ENCODE results near the gene CCNB1IP1. TPM values are rescaled to one million over a fixed set of nuclear protein-coding genes. Genes with fewer than 3 reads are reported as not detected.
A peak's percentile ranks its signal among the peaks of the same experiment; 100 is the strongest.
"Not testable (repeated sequence)": the region's sequence is repeated elsewhere in the genome, so short reads cannot be mapped to it uniquely, and the experiment has no call there.

The CCNB1IP1 gene
- total RNA-seq = 81.9 TPM
- 63.5 TPM for polyA plus RNA-seq

GRCh38 chr14:20332788-20333493 is at the start of gene CCNB1IP1:
CCNB1IP1 (minus strand) TSS chr14:20333279; CDS start chr14:20316523, 16,756 bp downstream.
- peak within 1 kb of the TSS; percentile 81 for H3K4me3 ChIP-seq (ENCODE audit: low read depth, low read length)
- H3K36me3 ChIP-seq (ENCODE audit: insufficient read depth) = no peaks in the 10 kb centered on the region
- under 1% methylated on average over 19 of the region's 19 CpGs for WGBS
- H3K27ac ChIP-seq (ENCODE audit: low read depth) = peak within 1 kb of the TSS; percentile 78
- DNase-seq (ENCODE audit: extremely low spot score) = peak; percentile 84
- no peaks in the 10 kb centered on the region for H3K4me1 ChIP-seq (ENCODE audit: insufficient read depth)

DNA sequence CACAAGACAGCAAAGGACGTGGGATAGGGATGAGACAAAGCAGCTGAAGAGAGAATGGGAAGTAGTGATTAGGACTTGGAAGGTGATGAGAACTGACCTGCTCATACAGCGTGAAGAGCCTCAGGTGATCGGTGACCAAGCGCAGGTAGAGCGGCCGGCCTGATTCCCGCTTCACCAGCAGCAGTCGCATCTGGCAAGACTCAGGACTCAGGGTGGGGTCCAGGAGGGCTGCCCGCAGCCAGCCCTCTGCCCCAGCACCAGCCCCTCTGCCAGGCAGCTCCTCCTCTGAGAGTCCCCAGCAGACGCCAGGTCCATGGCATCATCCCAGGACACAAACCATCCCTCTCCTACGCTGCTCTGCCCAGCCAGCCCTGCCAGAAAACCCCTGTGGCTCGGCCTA is 49.4 kb upstream of the CCNB1IP1 start:
- Histone ChIP-seq H3K27ac (ENCODE audit: low read depth) (no peak overlapping the region), H3K4me1 (ENCODE audit: insufficient read depth) (no peaks in the 10 kb centered on the region), H3K36me3 (ENCODE audit: insufficient read depth) (peaks cover 12% of the 10 kb centered on the region), H3K4me3 (ENCODE audit: low read depth, low read length) (no peak overlapping the region)
- 94% methylated on average over 12 of the region's 12 CpGs for WGBS
- DNase-seq (ENCODE audit: extremely low spot score) = no peak

DNA sequence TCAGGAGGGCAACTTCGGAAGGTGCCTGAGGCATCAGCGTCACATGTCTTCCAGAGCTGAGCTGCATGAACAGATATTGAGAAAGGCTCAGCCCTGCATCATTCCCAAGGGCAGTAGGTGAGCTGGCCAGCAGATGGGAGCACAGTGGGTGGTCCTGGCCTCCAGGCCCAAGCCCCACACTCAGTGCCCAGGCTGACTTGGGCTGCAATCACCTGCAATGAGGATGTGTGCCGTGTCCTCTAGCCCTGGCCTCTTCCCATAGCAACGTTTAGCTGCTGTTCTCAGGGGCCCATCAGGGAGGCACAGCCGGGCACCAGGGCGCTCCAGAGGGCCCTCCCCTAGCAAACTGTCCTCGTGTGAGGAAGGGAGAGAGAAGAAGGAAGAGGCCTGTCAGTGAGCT is 48.3 kb upstream of the CCNB1IP1 start:
- no peak for DNase-seq (ENCODE audit: extremely low spot score)
- Histone ChIP-seq H3K27ac (ENCODE audit: low read depth) (no peak overlapping the region), H3K4me1 (ENCODE audit: insufficient read depth) (no peaks in the 10 kb centered on the region), H3K36me3 (ENCODE audit: insufficient read depth) (peaks cover 12% of the 10 kb centered on the region), H3K4me3 (ENCODE audit: low read depth, low read length) (no peak overlapping the region)
- 83% methylated on average over 7 of the region's 7 CpGs for WGBS

DNA sequence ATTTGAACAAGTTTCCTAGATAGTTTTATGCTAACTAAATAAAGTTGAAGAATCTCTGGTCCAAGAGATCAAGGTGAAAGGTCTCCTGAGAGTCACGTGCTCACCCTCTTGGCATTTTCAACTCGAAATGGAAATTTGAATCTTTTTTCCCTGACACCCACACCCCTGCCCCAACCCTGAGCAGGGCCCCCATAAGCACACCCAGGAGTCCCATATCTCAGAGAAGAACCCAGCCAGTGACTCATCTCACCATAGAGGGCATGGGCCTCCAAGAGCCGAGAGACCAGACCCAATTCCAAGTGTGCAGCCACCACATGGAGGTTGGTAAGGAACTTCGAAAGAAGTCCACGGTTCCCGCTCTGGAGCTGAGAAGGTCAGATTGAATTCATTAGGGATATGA is 47.6 kb upstream of the CCNB1IP1 start:
- WGBS = 89% methylated on average over 6 of the region's 6 CpGs
- no peak for DNase-seq (ENCODE audit: extremely low spot score)
- Histone ChIP-seq H3K4me1 (ENCODE audit: insufficient read depth) (no peaks in the 10 kb centered on the region), H3K4me3 (ENCODE audit: low read depth, low read length) (no peak overlapping the region), H3K27ac (ENCODE audit: low read depth) (no peak overlapping the region), H3K36me3 (ENCODE audit: insufficient read depth) (peaks cover 13% of the 10 kb centered on the region)

DNA sequence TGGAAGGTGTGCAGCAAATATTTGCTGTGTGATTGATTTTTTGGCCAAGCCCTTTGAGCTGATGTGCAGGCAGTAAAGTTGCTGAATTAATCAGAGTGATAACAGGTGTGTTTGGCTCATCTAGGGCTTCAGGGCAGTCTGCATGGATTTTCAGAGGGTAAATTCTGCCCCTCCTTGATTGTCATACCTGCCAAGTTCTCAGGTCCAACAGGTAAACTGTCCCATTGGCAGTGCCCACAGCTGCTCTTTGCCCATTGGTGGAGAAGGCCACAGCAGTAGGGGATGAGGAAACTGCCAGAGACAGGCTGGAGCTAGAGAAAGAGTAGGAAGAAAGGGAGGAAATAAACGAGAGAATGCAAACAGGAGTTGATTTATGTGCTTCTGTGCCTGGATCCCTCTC is 46.7 kb upstream of the CCNB1IP1 start:
- no peak for DNase-seq (ENCODE audit: extremely low spot score)
- H3K36me3 ChIP-seq (ENCODE audit: insufficient read depth) = peaks cover 15% of the 10 kb centered on the region
- H3K27ac ChIP-seq (ENCODE audit: low read depth) = no peak overlapping the region
- H3K4me3 ChIP-seq (ENCODE audit: low read depth, low read length) = no peak overlapping the region
- H3K4me1 ChIP-seq (ENCODE audit: insufficient read depth) = no peaks in the 10 kb centered on the region
- WGBS = 36% methylated on average over 1 of the region's 1 CpG

DNA sequence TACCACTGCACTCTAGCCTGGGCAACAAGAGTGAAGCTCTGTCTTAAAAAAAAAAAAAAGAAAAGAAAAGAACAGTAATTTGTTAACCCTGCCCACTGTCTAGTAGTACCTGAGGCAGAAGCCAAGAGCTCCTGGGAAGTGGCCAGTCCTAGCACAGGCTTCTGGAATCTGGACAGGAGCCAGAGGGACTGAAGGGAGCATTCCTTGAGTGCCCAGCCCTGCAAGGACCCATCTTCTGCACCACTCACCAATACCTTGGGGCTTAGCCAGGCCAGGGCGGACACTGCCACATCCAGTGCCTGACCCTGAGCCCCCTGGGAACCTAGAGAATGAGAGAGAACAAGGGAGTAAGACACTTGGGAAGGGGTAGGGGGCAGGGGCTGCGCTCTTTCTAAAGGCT is 44.1 kb upstream of the CCNB1IP1 start:
- Histone ChIP-seq H3K4me3 (ENCODE audit: low read depth, low read length) (no peak overlapping the region), H3K4me1 (ENCODE audit: insufficient read depth) (no peaks in the 10 kb centered on the region), H3K27ac (ENCODE audit: low read depth) (no peak overlapping the region), H3K36me3 (ENCODE audit: insufficient read depth) (peaks cover 9% of the 10 kb centered on the region)
- DNase-seq (ENCODE audit: extremely low spot score) = no peak
- WGBS = 97% methylated on average over 2 of the region's 2 CpGs

- 86% methylated on average over 12 of the region's 12 CpGs for WGBS
- Histone ChIP-seq H3K4me3 (ENCODE audit: low read depth, low read length) (no peak overlapping the region), H3K36me3 (ENCODE audit: insufficient read depth) (peaks cover 5% of the 10 kb centered on the region), H3K4me1 (ENCODE audit: insufficient read depth) (no peaks in the 10 kb centered on the region), H3K27ac (ENCODE audit: low read depth) (no peak overlapping the region)
- DNase-seq (ENCODE audit: extremely low spot score) = no peak
Observed at GRCh38 chr14:20376071-20376588, 43.1 kb upstream of the CCNB1IP1 start.

- Histone ChIP-seq H3K4me1 (ENCODE audit: insufficient read depth) (no peaks in the 10 kb centered on the region), H3K27ac (ENCODE audit: low read depth) (no peak overlapping the region), H3K36me3 (ENCODE audit: insufficient read depth) (peaks cover 5% of the 10 kb centered on the region), H3K4me3 (ENCODE audit: low read depth, low read length) (no peak overlapping the region)
- 65% methylated on average over 3 of the region's 3 CpGs for WGBS
- no peak for DNase-seq (ENCODE audit: extremely low spot score)
Observed at GRCh38 chr14:20375471-20375870, 42.4 kb upstream of the CCNB1IP1 start.

GRCh38 chr14:20372796-20373195 is 39.7 kb upstream of the CCNB1IP1 start:
- Histone ChIP-seq H3K4me3 (ENCODE audit: low read depth, low read length) (no peak overlapping the region), H3K27ac (ENCODE audit: low read depth) (no peak overlapping the region), H3K4me1 (ENCODE audit: insufficient read depth) (no peaks in the 10 kb centered on the region), H3K36me3 (ENCODE audit: insufficient read depth) (peaks cover 5% of the 10 kb centered on the region)
- DNase-seq (ENCODE audit: extremely low spot score) = no peak
- 79% methylated on average over 5 of the region's 5 CpGs for WGBS

DNA sequence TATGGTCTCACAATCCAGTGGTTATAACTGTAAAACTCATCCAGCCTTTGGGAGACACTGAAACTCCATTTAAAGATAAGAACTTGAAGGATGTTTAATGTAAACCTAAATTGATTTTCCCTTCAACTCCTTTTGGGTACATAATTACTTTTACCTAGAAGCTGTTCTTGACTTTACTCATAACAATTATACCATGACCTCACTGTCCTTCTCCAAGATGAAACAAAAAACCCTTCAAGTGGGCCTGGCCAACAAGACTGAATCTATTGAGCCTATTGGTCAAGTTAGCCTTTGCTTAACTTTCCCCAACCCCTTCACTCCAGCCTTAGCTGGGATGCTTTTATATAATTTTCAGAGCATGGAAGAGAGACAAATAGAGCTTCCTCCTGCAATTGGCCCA is 32.8 kb upstream of the CCNB1IP1 start:
- no peak for DNase-seq (ENCODE audit: extremely low spot score)
- H3K36me3 ChIP-seq (ENCODE audit: insufficient read depth) = peaks cover 2% of the 10 kb centered on the region
- no peak overlapping the region for H3K4me3 ChIP-seq (ENCODE audit: low read depth, low read length)
- no peaks in the 10 kb centered on the region for H3K4me1 ChIP-seq (ENCODE audit: insufficient read depth)
- H3K27ac ChIP-seq (ENCODE audit: low read depth) = no peak overlapping the region

- H3K27ac ChIP-seq (ENCODE audit: low read depth); H3K4me3 ChIP-seq (ENCODE audit: low read depth, low read length); H3K36me3 ChIP-seq (ENCODE audit: insufficient read depth); DNase-seq (ENCODE audit: extremely low spot score); H3K4me1 ChIP-seq (ENCODE audit: insufficient read depth): not testable (repeated sequence)
- WGBS = 69% methylated on average over 3 of the region's 3 CpGs
Observed at GRCh38 chr14:20358474-20358873, 25.4 kb upstream of the CCNB1IP1 start.

GRCh38 chr14:20356422-20356821 is 23.3 kb upstream of the CCNB1IP1 start:
- H3K4me1 ChIP-seq (ENCODE audit: insufficient read depth) = no peaks in the 10 kb centered on the region
- no peak overlapping the region for H3K27ac ChIP-seq (ENCODE audit: low read depth)
- 91% methylated on average over 3 of the region's 3 CpGs for WGBS
- H3K4me3 ChIP-seq (ENCODE audit: low read depth, low read length) = no peak overlapping the region
- H3K36me3 ChIP-seq (ENCODE audit: insufficient read depth) = peaks cover 5% of the 10 kb centered on the region
- DNase-seq (ENCODE audit: extremely low spot score) = no peak

GRCh38 chr14:20350860-20351259 is 17.8 kb upstream of the CCNB1IP1 start:
- H3K36me3 ChIP-seq (ENCODE audit: insufficient read depth) = peaks cover 5% of the 10 kb centered on the region
- no peaks in the 10 kb centered on the region for H3K4me1 ChIP-seq (ENCODE audit: insufficient read depth)
- H3K27ac ChIP-seq (ENCODE audit: low read depth) = no peak overlapping the region
- H3K4me3 ChIP-seq (ENCODE audit: low read depth, low read length) = no peak overlapping the region
- DNase-seq (ENCODE audit: extremely low spot score) = no peak

- Histone ChIP-seq H3K4me1 (ENCODE audit: insufficient read depth) (no peaks in the 10 kb centered on the region), H3K4me3 (ENCODE audit: low read depth, low read length) (no peak overlapping the region), H3K36me3 (ENCODE audit: insufficient read depth) (peaks cover 5% of the 10 kb centered on the region), H3K27ac (ENCODE audit: low read depth) (no peak overlapping the region)
- DNase-seq (ENCODE audit: extremely low spot score) = no peak
- 90% methylated on average over 2 of the region's 2 CpGs for WGBS
Observed at GRCh38 chr14:20350282-20350681, 17.2 kb upstream of the CCNB1IP1 start.

All from urinary bladder (tissue), 4 donors.